Activated CD8-positive, alpha-beta memory T cell treated with anti-CD3 and anti-CD28 coated beads, Interleukin-2, amount 10 ng/mL, durations not matched to agents 7 days and 5 days (primary cell): ENCODE results near the gene EFCAB6. TPM values are rescaled to one million over a fixed set of nuclear protein-coding genes. Genes with fewer than 3 reads are reported as not detected.

Experiments
- ATAC-seq: fragments of 150-1000 bp; cut with Tn5 transposase; one replicate; pipeline ENCODE4 v1.10.0; 2021; ENCODE audit warnings: moderate library complexity
- CTCF ChIA-PET: fragments of 350-600 bp; sonication (Branson Sonifier 250); formaldehyde crosslinking; loops from one replicate; lab custom pipeline; 2021; ENCODE audit warnings: antibody characterized with exemption; lab: Charles Lee
- DNase-seq: peaks from one replicate; pipeline ENCODE4 v3.0.0-alpha.2; 2020
- H3K27ac Mint-ChIP-seq: one replicate; pipeline ENCODE4 v1.8.0; 2021; ENCODE audit warnings: mild to moderate bottlenecking, mixed read lengths
- H3K27me3 Mint-ChIP-seq: one replicate; pipeline ENCODE4 v1.8.0; 2021; ENCODE audit warnings: mixed read lengths
- H3K36me3 Mint-ChIP-seq: one replicate; pipeline ENCODE4 v1.8.0; 2021; ENCODE audit warnings: mild to moderate bottlenecking, mixed read lengths
- H3K4me1 Mint-ChIP-seq: one replicate; pipeline ENCODE4 v1.8.0; 2021; ENCODE audit warnings: mixed read lengths
- H3K4me3 Mint-ChIP-seq: one replicate; pipeline ENCODE4 v1.8.0; 2021; ENCODE audit warnings: mild to moderate bottlenecking, moderate library complexity, mixed read lengths
- H3K9me3 Mint-ChIP-seq: one replicate; pipeline ENCODE4 v1.8.0; 2022; ENCODE audit warnings: low read depth, mixed read lengths
- total RNA-seq, 2 experiments: library from RNA; stranded (reverse); gene quantifications; one replicate each; pipeline ENCODE4 v1.2.3, GENCODE V29; 2021

Gene EFCAB6
- total RNA-seq, 2 experiments from 2014 or later, result 0.14 to 0.32 TPM

GRCh38 chr22:43823911-43824665, 12.0 kb upstream of the EFCAB6 start:
- H3K4me3 Mint-ChIP-seq, result no peak overlapping the region
- CTCF ChIA-PET, result no interaction called here
- ATAC-seq, result no peak
- H3K36me3 Mint-ChIP-seq, result no peaks in the 10 kb centered on the region
- no peaks in the 10 kb centered on the region for H3K4me1 Mint-ChIP-seq
- no peaks in the 10 kb centered on the region for H3K27me3 Mint-ChIP-seq
- no peak for DNase-seq
- H3K9me3 Mint-ChIP-seq, result no peaks in the 10 kb centered on the region
- H3K27ac Mint-ChIP-seq, result no peak overlapping the region

- no peak for DNase-seq
- Mint-ChIP-seq H3K4me1 (no peaks in the 10 kb centered on the region), H3K27me3 (no peaks in the 10 kb centered on the region), H3K4me3 (no peak overlapping the region), H3K27ac (no peak overlapping the region), H3K9me3 (no peaks in the 10 kb centered on the region), H3K36me3 (no peaks in the 10 kb centered on the region)
- no peak for ATAC-seq
- CTCF ChIA-PET, result no interaction called here
These were observed 11.3 kb upstream of the EFCAB6 start for GRCh38 chr22:43823353-43823908.

- no peak for ATAC-seq
- CTCF ChIA-PET, result no interaction called here
- no peak overlapping the region for H3K4me3 Mint-ChIP-seq
- H3K36me3 Mint-ChIP-seq, result no peaks in the 10 kb centered on the region
- H3K9me3 Mint-ChIP-seq, result no peaks in the 10 kb centered on the region
- H3K27ac Mint-ChIP-seq, result no peak overlapping the region
- no peak for DNase-seq
- H3K4me1 Mint-ChIP-seq, result no peaks in the 10 kb centered on the region
- H3K27me3 Mint-ChIP-seq, result no peaks in the 10 kb centered on the region
These were observed 9.7 kb upstream of the EFCAB6 start for GRCh38 chr22:43821606-43822425.

- ATAC-seq, result no peak
- H3K36me3 Mint-ChIP-seq, result no peaks in the 10 kb centered on the region
- H3K4me3 Mint-ChIP-seq, result no peak overlapping the region
- CTCF ChIA-PET, result no interaction called here
- no peaks in the 10 kb centered on the region for H3K9me3 Mint-ChIP-seq
- no peaks in the 10 kb centered on the region for H3K27me3 Mint-ChIP-seq
- DNase-seq, result no peak
- H3K4me1 Mint-ChIP-seq, result no peaks in the 10 kb centered on the region
- no peak overlapping the region for H3K27ac Mint-ChIP-seq
These were observed 8.7 kb upstream of the EFCAB6 start for GRCh38 chr22:43820651-43821305.

GRCh38 chr22:43819931-43820640, 8.0 kb upstream of the EFCAB6 start:
- H3K27ac Mint-ChIP-seq, result no peak overlapping the region
- no peaks in the 10 kb centered on the region for H3K27me3 Mint-ChIP-seq
- ATAC-seq (no peak), DNase-seq (no peak)
- CTCF ChIA-PET, result no interaction called here
- H3K4me3 Mint-ChIP-seq, result no peak overlapping the region
- H3K4me1 Mint-ChIP-seq, result no peaks in the 10 kb centered on the region
- no peaks in the 10 kb centered on the region for H3K36me3 Mint-ChIP-seq
- H3K9me3 Mint-ChIP-seq, result no peaks in the 10 kb centered on the region

- Mint-ChIP-seq H3K36me3 (no peaks in the 10 kb centered on the region), H3K27ac (no peak overlapping the region), H3K27me3 (no peaks in the 10 kb centered on the region), H3K4me1 (no peaks in the 10 kb centered on the region), H3K4me3 (no peak overlapping the region), H3K9me3 (no peaks in the 10 kb centered on the region)
- ATAC-seq (no peak), DNase-seq (no peak)
- CTCF ChIA-PET, result no interaction called here
These were observed 7.4 kb upstream of the EFCAB6 start for GRCh38 chr22:43819421-43819921.

GRCh38 chr22:43818981-43819380, 6.9 kb upstream of the EFCAB6 start:
- CTCF ChIA-PET, result no interaction called here
- Mint-ChIP-seq H3K4me1 (peaks cover 4% of the 10 kb centered on the region), H3K4me3 (no peak overlapping the region), H3K36me3 (peaks cover 5% of the 10 kb centered on the region), H3K9me3 (no peaks in the 10 kb centered on the region), H3K27ac (no peak overlapping the region), H3K27me3 (no peaks in the 10 kb centered on the region)
- no peak for DNase-seq
- ATAC-seq, result no peak

- no peak for ATAC-seq
- peaks cover 17% of the 10 kb centered on the region for H3K4me1 Mint-ChIP-seq
- no peak overlapping the region for H3K4me3 Mint-ChIP-seq
- no peaks in the 10 kb centered on the region for H3K9me3 Mint-ChIP-seq
- peaks cover 6% of the 10 kb centered on the region for H3K36me3 Mint-ChIP-seq
- no peak for DNase-seq
- CTCF ChIA-PET, result no interaction called here
- no peak overlapping the region for H3K27ac Mint-ChIP-seq
- H3K27me3 Mint-ChIP-seq, result no peaks in the 10 kb centered on the region
These were observed 5.3 kb upstream of the EFCAB6 start for GRCh38 chr22:43817402-43817801.

GRCh38 chr22:43814264-43814663, 2.2 kb upstream of the EFCAB6 start:
- Mint-ChIP-seq H3K27ac (no peak overlapping the region), H3K4me3 (no peak overlapping the region), H3K36me3 (peaks cover 6% of the 10 kb centered on the region), H3K4me1 (peaks cover 22% of the 10 kb centered on the region), H3K9me3 (no peaks in the 10 kb centered on the region), H3K27me3 (no peaks in the 10 kb centered on the region)
- CTCF ChIA-PET, result no interaction called here
- no peak for DNase-seq
- no peak for ATAC-seq

- Mint-ChIP-seq H3K36me3 (peaks cover 6% of the 10 kb centered on the region), H3K27me3 (peaks cover under 1% of the 10 kb centered on the region), H3K9me3 (no peaks in the 10 kb centered on the region), H3K4me1 (peaks cover 22% of the 10 kb centered on the region), H3K27ac (peak overlapping the region; percentile 83), H3K4me3 (peak overlapping the region; percentile 92)
- DNase-seq (no peak), ATAC-seq (no peak)
- CTCF ChIA-PET, result interaction anchor here (1.1 to 1.4 kb wide), 2 partner anchors 14 to 581 kb away, joined by 3 to 5 read pairs; no protein-coding TSS in a partner anchor
These were observed 785 bp upstream of the EFCAB6 start for GRCh38 chr22:43812890-43813289.

- H3K9me3 Mint-ChIP-seq, result no peaks in the 10 kb centered on the region
- CTCF ChIA-PET, result interaction anchor here (0.6 to 1.4 kb wide), 4 partner anchors 15 to 466 kb away, joined by 3 to 5 read pairs (median 3); no protein-coding TSS in a partner anchor
- H3K4me1 Mint-ChIP-seq, result peaks cover 22% of the 10 kb centered on the region
- H3K36me3 Mint-ChIP-seq, result peaks cover 6% of the 10 kb centered on the region
- ATAC-seq (no peak), DNase-seq (no peak)
- peak overlapping the region; percentile 92 for H3K4me3 Mint-ChIP-seq
- peaks cover 5% of the 10 kb centered on the region for H3K27me3 Mint-ChIP-seq
- peak overlapping the region; percentile 83 for H3K27ac Mint-ChIP-seq
These were observed 342 bp downstream of the EFCAB6 start for GRCh38 chr22:43811777-43812148.

- CTCF ChIA-PET, result no interaction called here
- Mint-ChIP-seq H3K9me3 (peaks cover 9% of the 10 kb centered on the region), H3K27ac (no peak overlapping the region), H3K36me3 (peaks cover 2% of the 10 kb centered on the region), H3K4me3 (no peak overlapping the region), H3K4me1 (no peaks in the 10 kb centered on the region), H3K27me3 (peaks cover 42% of the 10 kb centered on the region)
- ATAC-seq (no peak), DNase-seq (no peak)
These were observed 9.1 kb downstream of the EFCAB6 start for GRCh38 chr22:43802897-43803495.
